ENCODE data around the gene SLC51B. TPM values are rescaled to one million over a fixed set of nuclear protein-coding genes. Genes with fewer than 3 reads are reported as not detected.

SLC51B gene
- polyA plus RNA-seq, 2 of the 4 experiments (the other 2 are of a cell fraction), result 12.2 to 16.1 TPM

- TF ChIP-seq FOXS1 (CRISPR knock-in tag; IDR thresholded peaks at IDR 0.05) (no peak), ZSCAN20 (CRISPR knock-in tag; IDR thresholded peaks at IDR 0.05) (no peak), E2F6 (IDR thresholded peaks at IDR 0.05; ENCODE audit: borderline replicate concordance, low read depth) (no peak), ZC3H11A (IDR thresholded peaks at IDR 0.05) (no peak), PBX3 (IDR thresholded peaks at IDR 0.05) (no peak), EP300 (IDR thresholded peaks at IDR 0.05) (no peak), HDAC2 (IDR thresholded peaks at IDR 0.05) (no peak), HOXB5 (CRISPR knock-in tag; IDR thresholded peaks at IDR 0.05) (no peak), RFX5 (IDR thresholded peaks at IDR 0.05) (no peak), EHMT2 (IDR thresholded peaks at IDR 0.05; ENCODE audit: low read depth) (no peak), ZFP36 (IDR thresholded peaks at IDR 0.05; ENCODE audit: borderline replicate concordance, partially characterized antibody) (no peak), HES2 (IDR thresholded peaks at IDR 0.05) (no peak), REST (IDR thresholded peaks at IDR 0.05) (no peak)
- Histone ChIP-seq H3K9me3 (no peaks in the 10 kb centered on the region), H3K4me1 (no peaks in the 10 kb centered on the region), H3K4me2 (no peak overlapping the region), H3K4me3 (no peak overlapping the region), H3K27ac (no peak overlapping the region)
- no peak for ATAC-seq
- ChIA-PET POLR2A (no interaction called here), CTCF (interaction anchor here (1.5 to 5.9 kb wide), 5 partner anchors 9 to 62 kb away, joined by 5 to 29 read pairs (median 17); partner anchors contain the start of gene KBTBD13)
- no peak for FAIRE-seq
- DNase-seq (ENCODE audit: low read depth in 1 of 2, low spot score in 1 of 2), result no peak
- 77% methylated on average over 6 of the region's 6 CpGs for WGBS (ENCODE audit: missing lambda C conversion rate)
These were observed 50.5 kb downstream of the SLC51B start for GRCh38 chr15:65095747-65096104.

GRCh38 chr15:65096481-65097385 is 51.5 kb downstream of the SLC51B start:
- TF ChIP-seq SMC3 (IDR thresholded peaks at IDR 0.05) (no peak), ATOH8 (CRISPR knock-in tag; IDR thresholded peaks at IDR 0.05; ENCODE audit: low read depth) (no peak), RNF2 (IDR thresholded peaks at IDR 0.05; ENCODE audit: borderline replicate concordance, low read depth) (no peak), FOSL2 (IDR thresholded peaks at IDR 0.05) (no peak), FOSL2 (CRISPR knock-in tag; IDR thresholded peaks at IDR 0.05) (no peak), ZC3H11A (IDR thresholded peaks at IDR 0.05) (no peak)
- ATAC-seq (no peak), FAIRE-seq (no peak), DNase-seq (ENCODE audit: low read depth in 1 of 2, low spot score in 1 of 2) (no peak)
- H3K4me2 ChIP-seq, result no peak overlapping the region
- H3K9me3 ChIP-seq, result no peaks in the 10 kb centered on the region
- H3K4me1 ChIP-seq, result no peaks in the 10 kb centered on the region
- WGBS (ENCODE audit: missing lambda C conversion rate), result 85% methylated on average over 6 of the region's 6 CpGs
- no peak overlapping the region for H3K4me3 ChIP-seq
- no peak overlapping the region for H3K27ac ChIP-seq
- ChIA-PET POLR2A (no interaction called here), CTCF (interaction anchor here (2.7 to 5.9 kb wide), 3 partner anchors 12 to 41 kb away, joined by 15 to 29 read pairs (median 26); partner anchors contain the start of gene KBTBD13)
